Kidney (tissue), 14 donors: ENCODE results near the gene CTAGE9. TPM values are rescaled to one million over a fixed set of nuclear protein-coding genes. Genes with fewer than 3 reads are reported as not detected.

Source experiments
- DNase-seq, 5 donors: peaks; one replicate each; pipeline ENCODE4 v3.0.0-alpha.2; 2013 to 2020
- FAIRE-seq: peaks from 2 replicates; lab custom pipeline; 2012; peaks lifted over from hg19 to GRCh38; lab: Jason Lieb, UNC
- H3K27ac ChIP-seq, 2 donors: one replicate each; pipeline ENCODE4 v1.7.0; 2013; ENCODE audit warnings: low read depth in 2 of 2, low read length in 2 of 2, inconsistent platforms in 1 of 2
- H3K27me3 ChIP-seq: one replicate; pipeline ENCODE4 v1.7.1; 2013; ENCODE audit warnings: low read length, inconsistent platforms; ENCODE audit not compliant: control insufficient read depth, insufficient read depth
- H3K36me3 ChIP-seq, 3 donors: one replicate each; pipeline versions ENCODE4 v1.7.0 to v1.7.1; 2013; ENCODE audit warnings: low read length in 3 of 3, control low read depth in 1 of 3, inconsistent platforms in 1 of 3; ENCODE audit not compliant: insufficient read depth in 3 of 3, control insufficient read depth in 2 of 3
- H3K4me1 ChIP-seq, 3 donors: one replicate each; pipeline versions ENCODE4 v1.7.0 to v1.7.1; 2013; ENCODE audit warnings: low read length in 3 of 3, inconsistent platforms in 1 of 3, low read depth in 1 of 3; ENCODE audit not compliant: control insufficient read depth in 2 of 3, insufficient read depth in 2 of 3
- H3K4me3 ChIP-seq, 3 donors: one replicate each; pipeline versions ENCODE4 v1.7.0 to v1.8.1; 2013; ENCODE audit warnings: low read length in 3 of 3, control low read depth in 1 of 3, inconsistent platforms in 1 of 3
- H3K9ac ChIP-seq, 3 donors: one replicate each; pipeline versions ENCODE4 v1.7.0 to v1.7.1; 2013; ENCODE audit warnings: low read length in 3 of 3, control low read depth in 1 of 3, inconsistent platforms in 1 of 3
- H3K9me3 ChIP-seq, 3 donors: one replicate each; pipeline versions ENCODE4 v1.7.0 to v1.7.1; 2013; ENCODE audit warnings: low read length in 3 of 3, control low read depth in 1 of 3, inconsistent platforms in 1 of 3; ENCODE audit not compliant: control insufficient read depth in 2 of 3, insufficient read depth in 1 of 3
- intact Hi-C: fragments of 100-400 bp; cut with DNase I; formaldehyde crosslinking; loops from one replicate; pipeline ENCODE4 v1.11.1; 2022
- polyA plus RNA-seq: library from polyadenylated mRNA; stranded (reverse); fragments of 350-450 nt; fragmentation: Illumina TruSeq; extraction: RNeasy Lipid Tissue Mini Kit (QIAGEN cat#74804); gene quantifications from one replicate; pipeline ENCODE4 v1.2.3, GENCODE V29; 2014; ENCODE audit warnings: low read depth, low replicate concordance; ENCODE audit not compliant: insufficient read depth
- total RNA-seq: library from RNA; stranded (reverse); fragmentation: NEBNext Ultra II Directional; extraction: Animal tissue kit (Norgen Biotek cat#: 25700); gene quantifications from one replicate; pipeline ENCODE4 v1.2.1, GENCODE V29; 2021
- TF ChIP-seq, protein P1 (sequence below): IDR thresholded peaks from 3 replicates; pipeline ENCODE4 v1.5.1; 2012; ENCODE audit warnings: mild to moderate bottlenecking, moderate library complexity, borderline replicate concordance; ENCODE audit not compliant: insufficient read depth; ENCODE audit errors: extremely low read depth
- donor health status: control.
- donor health status: control.
- donor health status: control.
- donor health status: control.
- donor health status: control.
- donor health status: DM: yes; HTN: yes; CAD: no.
- donor health status: Normal renal cell carcinoma (clear cell type).

CTAGE9 gene
- total and polyA plus RNA-seq, 2 donors from 2014 or later, result not detected

DNA sequence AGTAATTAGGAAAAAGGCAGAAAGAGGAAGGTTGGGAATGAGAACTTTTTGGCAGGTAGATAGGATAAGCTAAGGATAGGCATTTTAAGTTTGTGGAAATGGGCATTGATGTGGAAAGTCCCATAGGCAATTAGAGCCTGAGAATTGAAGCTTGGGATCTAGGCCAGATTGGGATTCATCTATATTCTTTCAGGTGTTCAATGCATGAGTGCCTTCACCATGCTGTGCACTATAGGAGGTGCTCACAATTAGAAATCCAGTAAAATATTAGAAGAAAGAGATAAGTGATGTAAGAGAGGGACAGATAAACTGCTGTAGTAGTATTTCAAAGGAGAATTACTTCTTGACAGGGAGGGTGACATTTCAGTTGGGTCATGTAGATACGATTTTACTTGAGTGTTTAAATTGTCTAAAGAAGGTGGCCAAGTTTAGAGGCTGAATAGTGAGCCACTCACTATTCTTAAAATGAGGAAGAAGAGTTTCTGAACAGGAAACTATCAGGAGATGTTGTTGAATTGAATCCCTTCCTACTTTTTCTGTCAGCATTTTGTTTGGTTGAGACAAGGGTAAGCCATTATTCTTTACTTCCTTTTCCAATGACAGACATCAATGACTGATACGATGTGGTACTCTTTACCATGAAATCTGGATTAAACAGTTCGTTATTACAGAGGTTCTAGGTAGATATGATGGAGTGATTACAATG is 31.0 kb upstream of the CTAGE9 start:
- Histone ChIP-seq H3K4me1 (no peaks in the 10 kb centered on the region), H3K9ac (no peak overlapping the region), H3K27me3 (no peaks in the 10 kb centered on the region), H3K36me3 (no peaks in the 10 kb centered on the region), H3K9me3 (no peaks in the 10 kb centered on the region), H3K4me3 (no peak overlapping the region), H3K27ac (no peak overlapping the region)
- TF ChIP-seq, protein P1, sequence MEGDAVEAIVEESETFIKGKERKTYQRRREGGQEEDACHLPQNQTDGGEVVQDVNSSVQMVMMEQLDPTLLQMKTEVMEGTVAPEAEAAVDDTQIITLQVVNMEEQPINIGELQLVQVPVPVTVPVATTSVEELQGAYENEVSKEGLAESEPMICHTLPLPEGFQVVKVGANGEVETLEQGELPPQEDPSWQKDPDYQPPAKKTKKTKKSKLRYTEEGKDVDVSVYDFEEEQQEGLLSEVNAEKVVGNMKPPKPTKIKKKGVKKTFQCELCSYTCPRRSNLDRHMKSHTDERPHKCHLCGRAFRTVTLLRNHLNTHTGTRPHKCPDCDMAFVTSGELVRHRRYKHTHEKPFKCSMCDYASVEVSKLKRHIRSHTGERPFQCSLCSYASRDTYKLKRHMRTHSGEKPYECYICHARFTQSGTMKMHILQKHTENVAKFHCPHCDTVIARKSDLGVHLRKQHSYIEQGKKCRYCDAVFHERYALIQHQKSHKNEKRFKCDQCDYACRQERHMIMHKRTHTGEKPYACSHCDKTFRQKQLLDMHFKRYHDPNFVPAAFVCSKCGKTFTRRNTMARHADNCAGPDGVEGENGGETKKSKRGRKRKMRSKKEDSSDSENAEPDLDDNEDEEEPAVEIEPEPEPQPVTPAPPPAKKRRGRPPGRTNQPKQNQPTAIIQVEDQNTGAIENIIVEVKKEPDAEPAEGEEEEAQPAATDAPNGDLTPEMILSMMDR, result no peak
- intact Hi-C loops, result no loop called here
- FAIRE-seq (no peak), DNase-seq (no peak)

DNA sequence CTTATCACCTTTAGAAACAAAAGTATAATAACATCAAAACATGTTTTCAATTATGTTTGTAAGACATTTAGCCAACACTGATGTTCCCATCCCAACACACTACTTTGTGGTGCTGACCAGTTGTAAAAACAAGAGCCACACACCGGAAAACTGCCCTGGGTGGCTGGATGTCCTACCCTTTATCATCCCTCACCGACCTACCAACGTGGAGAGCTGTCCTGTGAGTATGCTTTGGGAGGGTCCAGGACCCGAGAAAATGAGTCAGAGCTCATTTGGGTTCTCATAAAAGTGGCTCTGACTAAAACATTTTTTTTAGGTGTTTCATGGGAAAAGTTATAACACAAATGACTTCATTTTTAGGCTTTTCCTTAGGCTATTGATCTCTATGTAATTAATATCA is 29.3 kb upstream of the CTAGE9 start:
- TF ChIP-seq, protein P1, result no peak
- no peak overlapping the region for H3K27ac ChIP-seq
- no peak for FAIRE-seq

DNA sequence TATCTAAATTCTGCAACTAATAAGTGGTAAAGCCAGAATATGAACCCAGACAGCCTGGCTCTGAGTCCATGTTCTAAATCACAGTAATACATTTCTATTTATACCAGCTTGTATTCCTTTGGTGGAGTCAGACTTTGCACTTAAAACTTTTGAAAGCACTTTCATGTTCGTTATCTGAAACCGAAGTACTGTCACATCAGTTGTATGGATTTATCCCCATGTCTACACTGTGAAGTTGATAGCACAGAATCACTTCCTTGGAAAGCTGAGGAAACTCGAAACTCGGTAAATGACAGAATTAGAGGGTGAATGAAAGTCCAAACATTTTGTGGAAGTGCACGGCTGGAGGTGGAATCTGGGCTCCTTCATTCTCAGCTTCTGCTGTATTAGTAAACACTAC is 28.3 kb upstream of the CTAGE9 start:
- FAIRE-seq, result no peak
- H3K4me1 ChIP-seq, result no peaks in the 10 kb centered on the region

More for the DNA sequence above, 29.3 kb upstream of the CTAGE9 start:
- DNase-seq, result no peak
- Histone ChIP-seq H3K36me3 (no peaks in the 10 kb centered on the region), H3K4me3 (no peak overlapping the region), H3K9me3 (no peaks in the 10 kb centered on the region), H3K9ac (no peak overlapping the region), H3K27me3 (no peaks in the 10 kb centered on the region), H3K4me1 (no peaks in the 10 kb centered on the region)
- intact Hi-C loops, result no loop called here

More for the DNA sequence above, 28.3 kb upstream of the CTAGE9 start:
- Histone ChIP-seq H3K27me3 (no peaks in the 10 kb centered on the region), H3K27ac (no peak overlapping the region), H3K9me3 (no peaks in the 10 kb centered on the region), H3K9ac (no peak overlapping the region), H3K36me3 (no peaks in the 10 kb centered on the region), H3K4me3 (no peak overlapping the region)
- no peak for DNase-seq
- TF ChIP-seq, protein P1, result no peak
- intact Hi-C loops, result no loop called here
